SH-SY5Y (cell line): Measurements from ENCODE around the gene SHQ1.

Source experiments
- GATA2 ChIP-seq: IDR thresholded peaks from 2 replicates; pipeline ENCODE4 v1.6.1; 2011; ENCODE audit warnings: mild to moderate bottlenecking, low read depth, low read length
- GATA3 ChIP-seq: IDR thresholded peaks from 2 replicates; pipeline ENCODE4 v1.6.1; 2011; ENCODE audit warnings: low read depth, mild to moderate bottlenecking, low read length, moderate library complexity

DNA sequence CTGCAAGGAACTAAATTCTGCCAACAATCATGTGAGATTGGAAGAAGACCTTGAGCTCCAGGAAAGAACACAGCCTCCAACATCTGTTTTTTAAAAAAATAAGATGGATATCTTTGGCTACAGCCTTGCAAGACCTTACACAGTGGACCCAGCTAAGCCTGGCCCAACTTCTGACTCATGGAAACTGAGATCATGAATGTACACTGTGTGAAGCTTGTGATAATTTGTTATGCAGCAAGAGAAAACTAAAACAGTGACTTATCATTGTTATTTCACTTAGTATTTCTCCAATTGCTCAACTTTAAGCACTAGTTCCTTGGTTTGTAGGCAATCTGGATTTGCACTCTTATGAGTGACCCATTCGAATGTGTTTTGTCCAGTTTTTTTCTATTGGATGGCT lies 29.3 kb downstream of the SHQ1 start:
- TF ChIP-seq GATA2 (no peak), GATA3 (no peak)
